Measurements from ENCODE around the gene NOD2.

NOD2 gene

GRCh38 chr16:50694206-50694605, 800 bp downstream of the NOD2 start:
- no peak for DNase-seq (ENCODE audit: low read depth in 2 of 2)

DNA sequence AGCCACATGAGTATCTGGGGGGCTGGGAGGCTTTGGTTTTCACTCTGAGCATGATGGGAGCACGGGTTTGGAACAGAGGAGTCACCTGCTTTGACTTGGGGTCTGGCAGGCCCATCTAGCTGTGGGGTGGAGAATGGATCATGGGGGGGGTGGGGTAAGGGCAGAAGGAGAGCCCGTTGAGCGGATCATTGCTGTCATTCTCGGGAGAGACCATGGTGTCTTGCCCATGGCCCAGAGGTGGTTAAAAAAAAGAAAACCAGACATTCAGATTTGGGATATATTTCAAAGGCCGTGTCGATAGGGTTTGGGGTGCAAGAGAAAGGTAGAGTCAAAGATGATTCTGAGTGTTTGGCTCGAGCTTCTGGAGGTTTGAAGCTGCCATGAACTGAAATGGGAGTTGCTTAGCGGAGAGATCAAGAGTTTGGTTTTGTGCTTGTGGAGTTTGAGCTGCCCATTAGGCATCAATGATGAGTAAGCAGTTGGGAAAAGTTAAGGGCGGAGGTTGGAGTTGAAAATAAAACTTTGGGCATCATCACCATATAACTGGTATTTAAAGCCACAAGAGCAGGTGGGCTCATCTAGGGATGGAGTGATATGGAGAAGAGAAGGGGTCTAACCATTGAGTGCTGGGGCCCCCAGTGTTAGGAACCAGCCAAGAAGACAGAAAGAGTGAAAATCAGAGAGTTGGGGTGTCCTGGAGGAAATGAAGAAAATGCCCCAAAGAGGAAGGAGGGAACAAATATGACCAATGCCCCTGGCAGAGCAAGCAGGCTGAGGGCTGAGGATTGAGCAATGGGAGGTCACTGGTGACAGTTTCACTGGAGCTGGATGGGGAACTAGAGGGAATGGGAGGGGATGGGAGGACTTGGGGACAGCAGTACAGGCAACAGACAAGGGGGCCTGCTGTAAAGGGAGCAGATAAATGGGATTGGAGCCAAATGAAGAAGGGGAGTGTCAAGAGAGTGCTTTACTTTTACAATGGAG, 1.9 kb downstream of the NOD2 start:
- no peak for DNase-seq (ENCODE audit: low read depth in 2 of 2)

DNA sequence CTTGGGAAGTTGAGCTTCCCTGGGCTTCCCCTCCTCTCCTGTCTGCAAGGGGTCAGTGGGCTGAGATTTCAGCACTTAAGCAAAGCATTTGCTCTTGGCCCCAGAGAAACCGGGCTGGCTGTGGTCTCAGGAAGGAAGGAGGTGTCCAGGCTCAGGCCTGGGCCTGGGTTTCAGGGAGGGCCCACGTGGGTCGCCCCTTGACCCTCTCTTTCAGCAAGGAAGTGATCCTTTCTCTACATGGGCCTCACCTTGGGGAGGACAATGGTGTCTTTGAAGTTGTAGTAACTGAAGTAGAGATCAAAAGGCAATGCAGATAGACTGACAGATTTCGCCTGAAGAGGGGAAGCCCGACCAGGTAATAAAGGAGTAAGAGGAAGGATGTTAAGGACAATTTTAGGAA, 2.7 kb downstream of the NOD2 start:
- no peak for DNase-seq (ENCODE audit: low read depth in 2 of 2)

- peak in 1 of 2 experiments; percentile 52 for DNase-seq (ENCODE audit: low read depth in 2 of 2)
Measured at GRCh38 chr16:50696575-50697420, 3.4 kb downstream of the NOD2 start.

DNA sequence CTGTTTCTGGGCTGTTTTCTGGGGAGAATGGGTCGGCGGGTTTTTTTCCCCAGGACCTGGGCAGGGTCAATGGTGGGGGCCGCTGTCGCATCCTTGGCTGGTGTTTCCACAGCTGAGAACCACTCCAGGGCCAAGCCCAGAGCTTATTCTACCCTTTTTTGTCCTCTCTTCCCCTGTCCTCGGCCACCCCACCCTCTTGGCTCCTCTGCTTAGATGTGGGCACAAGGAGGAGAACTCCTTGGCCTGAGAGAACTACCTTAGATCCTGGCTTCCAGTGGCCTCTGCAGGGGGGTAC, 4.0 kb downstream of the NOD2 start:
- no peak for DNase-seq (ENCODE audit: low read depth in 2 of 2)

GRCh38 chr16:50697881-50698767, 4.7 kb downstream of the NOD2 start:
- peak in 1 of 2 experiments; percentile 61 for DNase-seq (ENCODE audit: low read depth in 2 of 2)

GRCh38 chr16:50699326-50700159, 6.1 kb downstream of the NOD2 start:
- peak in 1 of 2 experiments; percentile 66 for DNase-seq (ENCODE audit: low read depth in 2 of 2)

- no peak for DNase-seq (ENCODE audit: low read depth in 2 of 2)
Measured at GRCh38 chr16:50702725-50703124, 9.3 kb downstream of the NOD2 start.

- no peak for DNase-seq (ENCODE audit: low read depth in 2 of 2)
Measured at GRCh38 chr16:50704245-50704644, 10.8 kb downstream of the NOD2 start.

GRCh38 chr16:50705436-50706110, 12.2 kb downstream of the NOD2 start:
- no peak for DNase-seq (ENCODE audit: low read depth in 2 of 2)

GRCh38 chr16:50706250-50706649, 12.8 kb downstream of the NOD2 start:
- DNase-seq (ENCODE audit: low read depth in 2 of 2), result no peak

DNA sequence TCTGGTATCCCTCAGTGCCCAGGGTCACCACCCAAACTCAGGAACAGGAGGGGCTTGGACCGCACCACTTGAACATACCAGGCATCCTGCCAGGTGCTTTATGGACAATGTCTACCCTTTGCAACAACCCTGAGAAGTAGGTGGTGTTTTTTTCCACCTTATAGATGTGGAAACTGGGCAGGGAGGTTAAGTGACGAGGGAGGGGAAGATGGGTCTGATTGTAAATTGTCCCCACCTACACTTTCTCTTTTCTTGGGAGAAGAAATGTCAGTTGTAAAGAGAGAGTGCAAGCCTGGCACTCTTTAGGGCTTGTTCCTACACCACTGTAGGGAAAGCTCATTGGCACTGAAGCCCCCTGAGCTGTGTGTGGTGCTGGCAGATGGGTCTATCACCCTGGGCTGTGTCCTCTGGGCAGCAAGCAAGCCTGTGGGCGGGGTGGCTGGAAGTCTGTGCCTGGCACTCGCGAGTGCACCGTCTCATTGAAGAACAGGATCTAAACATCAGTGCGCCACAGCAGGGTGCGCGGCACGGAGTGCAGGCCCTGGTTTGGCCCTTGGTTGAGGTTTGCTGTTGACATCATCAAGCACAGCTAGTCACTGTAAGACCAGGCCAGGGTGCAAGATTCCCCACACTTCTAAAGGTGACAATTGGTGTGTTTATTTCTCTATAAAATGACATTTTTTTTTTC, 15.1 kb downstream of the NOD2 start:
- DNase-seq (ENCODE audit: low read depth in 2 of 2), result peak in 1 of 2 experiments; percentile 37

- DNase-seq (ENCODE audit: low read depth in 2 of 2), result no peak
Measured at GRCh38 chr16:50709061-50709684, 15.8 kb downstream of the NOD2 start.

DNA sequence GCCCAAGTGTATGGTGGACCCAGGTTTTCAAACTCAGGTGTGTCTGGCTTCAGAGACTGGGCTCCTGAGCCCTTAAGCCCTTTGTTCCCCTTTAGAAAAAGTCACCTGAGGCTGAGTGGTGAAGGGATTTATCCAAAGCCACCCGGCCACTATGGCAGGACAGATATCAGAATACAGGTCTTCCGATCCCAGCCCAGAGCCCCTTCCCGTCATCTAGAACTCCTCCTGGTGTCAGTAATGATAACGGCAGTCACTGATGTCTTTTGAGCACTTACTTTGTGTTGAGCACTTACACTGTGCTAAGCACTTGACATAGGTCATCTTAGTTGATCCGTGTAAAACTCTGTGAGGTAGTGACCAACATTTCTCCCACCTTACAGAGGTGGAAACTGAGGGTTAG, 16.6 kb downstream of the NOD2 start:
- DNase-seq (ENCODE audit: low read depth in 2 of 2), result no peak

- no peak for DNase-seq (ENCODE audit: low read depth in 2 of 2)
Measured at GRCh38 chr16:50711040-50711439, 17.6 kb downstream of the NOD2 start.

- DNase-seq (ENCODE audit: low read depth in 2 of 2), result no peak
Measured at GRCh38 chr16:50711862-50712559, 18.6 kb downstream of the NOD2 start.

- DNase-seq (ENCODE audit: low read depth in 2 of 2), result no peak
Measured at GRCh38 chr16:50712560-50712898, 19.1 kb downstream of the NOD2 start.

DNA sequence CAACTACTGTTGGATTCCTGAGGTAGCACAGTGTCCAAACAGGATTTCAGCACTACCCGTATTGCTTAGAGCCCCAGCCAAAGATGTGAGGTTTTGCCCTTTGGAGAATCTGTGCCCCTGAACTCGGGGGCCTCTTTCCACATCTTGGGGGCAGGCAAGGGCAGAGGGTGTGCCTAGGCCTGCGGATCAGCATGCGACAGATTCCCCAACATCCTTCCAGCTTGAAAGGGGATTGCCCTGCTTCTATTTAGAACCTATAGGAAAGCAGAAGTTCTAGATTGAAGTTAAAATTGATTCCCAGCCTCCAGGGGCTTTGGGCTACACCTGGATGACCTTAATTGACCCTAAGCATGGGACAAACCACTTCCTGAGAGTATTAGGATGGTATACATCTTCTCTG, 19.6 kb downstream of the NOD2 start:
- no peak for DNase-seq (ENCODE audit: low read depth in 2 of 2)

- DNase-seq (ENCODE audit: low read depth in 2 of 2), result no peak
Measured at GRCh38 chr16:50717091-50717490, 23.7 kb downstream of the NOD2 start.
